GM12892 (cell line): ENCODE results near the gene TSPAN4.

ENCODE experiments used
- POLR2A ChIP-seq: IDR thresholded peaks from 2 replicates; pipeline ENCODE4 v1.6.1; 2011; ENCODE audit warnings: low read depth, low read length, control low read depth
- POLR2AphosphoS5 ChIP-seq: IDR thresholded peaks from 2 replicates; pipeline ENCODE4 v1.6.1; 2011; ENCODE audit warnings: low read depth, low read length, control low read depth

- TF ChIP-seq POLR2AphosphoS5 (no peak), POLR2A (no peak)
Measured at GRCh38 chr11:886568-886967, 43.9 kb downstream of the TSPAN4 start.
